Kidney epithelial cell (primary cell): ENCODE measurements around the gene FOXP1. TPM values are rescaled to one million over a fixed set of nuclear protein-coding genes. Genes with fewer than 3 reads are reported as not detected.

Source experiments
- DNase-seq: peaks from one replicate; pipeline ENCODE4 v3.0.0-alpha.2; 2010; ENCODE audit warnings: low read depth
- H3K27me3 ChIP-seq: 2 replicates; pipeline ENCODE4 v1.6.0; 2011; ENCODE audit warnings: low read length; ENCODE audit not compliant: control insufficient read depth, insufficient read depth
- H3K36me3 ChIP-seq: 2 replicates; pipeline ENCODE4 v1.5.1; 2011; ENCODE audit warnings: low read length; ENCODE audit not compliant: control insufficient read depth, insufficient read depth
- H3K4me3 ChIP-seq: 2 replicates; pipeline ENCODE4 v1.5.1; 2011; ENCODE audit warnings: low read depth, mild to moderate bottlenecking, control low read depth, low read length
- CTCF ChIP-seq: IDR thresholded peaks from 2 replicates; pipeline ENCODE4 v1.5.1; 2011; ENCODE audit warnings: mild to moderate bottlenecking, moderate library complexity, low read length, control low read depth, inconsistent platforms; ENCODE audit not compliant: insufficient read depth, poor library complexity, severe bottlenecking
- total RNA-seq: library from RNA; depleted of rRNA; stranded (reverse); fragments of >200 nt; gene quantifications from 2 replicates; pipeline ENCODE4 v1.2.3, GENCODE V29; 2015

The FOXP1 gene
- total RNA-seq, result 71.3 and 75.0 TPM in 2 replicates

- peak within 1 kb of the TSS; percentile 61 for H3K4me3 ChIP-seq
- no peak for DNase-seq
- H3K36me3 ChIP-seq, result no peaks in the 10 kb centered on the region
- no peak for TF ChIP-seq CTCF
- H3K27me3 ChIP-seq, result no peaks in the 10 kb centered on the region
Measured at GRCh38 chr3:71583566-71584393, at the start of gene FOXP1. Gene FOXP1 (minus strand): TSS chr3:71583728. CDS start chr3:71198381, 385,347 bp downstream.

GRCh38 chr3:71629711-71630110 is 46.2 kb upstream of the FOXP1 start:
- Histone ChIP-seq H3K36me3 (no peaks in the 10 kb centered on the region), H3K27me3 (no peaks in the 10 kb centered on the region), H3K4me3 (no peak overlapping the region)
- no peak for DNase-seq
- no peak for TF ChIP-seq CTCF

- no peaks in the 10 kb centered on the region for H3K27me3 ChIP-seq
- no peak overlapping the region for H3K4me3 ChIP-seq
- no peak for TF ChIP-seq CTCF
- H3K36me3 ChIP-seq, result no peaks in the 10 kb centered on the region
- no peak for DNase-seq
Measured at GRCh38 chr3:71629289-71629688, 45.8 kb upstream of the FOXP1 start.

GRCh38 chr3:71628522-71628921 is 45.0 kb upstream of the FOXP1 start:
- Histone ChIP-seq H3K27me3 (no peaks in the 10 kb centered on the region), H3K4me3 (no peak overlapping the region), H3K36me3 (no peaks in the 10 kb centered on the region)
- no peak for DNase-seq
- no peak for TF ChIP-seq CTCF

GRCh38 chr3:71625676-71626075 is 42.1 kb upstream of the FOXP1 start:
- Histone ChIP-seq H3K4me3 (no peak overlapping the region), H3K27me3 (no peaks in the 10 kb centered on the region), H3K36me3 (no peaks in the 10 kb centered on the region)
- TF ChIP-seq CTCF, result no peak
- DNase-seq, result no peak
